T-helper 1 cell (primary cell): ENCODE measurements around the gene ZBTB21.

Experiments
- DNase-seq, 5 donors: peaks; one replicate each; pipeline ENCODE4 v3.0.0-alpha.2; 2012 to 2020

Gene ZBTB21

DNA sequence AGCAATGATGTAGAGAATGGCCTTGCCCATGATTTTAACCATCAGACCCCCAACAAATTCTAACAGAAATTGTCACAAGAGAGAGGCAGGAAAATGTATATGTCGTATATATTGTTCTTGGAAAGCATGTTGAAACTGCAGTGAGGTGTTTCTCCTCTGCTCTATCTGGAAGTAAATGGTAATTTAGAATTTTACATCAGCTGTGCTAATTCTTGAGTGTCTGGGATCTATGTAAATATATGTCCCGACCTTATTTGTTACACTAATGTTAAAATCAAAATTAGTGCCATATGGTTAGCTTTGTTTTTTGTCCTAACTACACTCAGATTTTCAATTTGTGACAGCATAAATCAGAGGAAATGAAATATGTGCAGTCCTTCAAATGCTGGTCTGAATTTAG is 20.5 kb downstream of the ZBTB21 start:
- DNase-seq: no peak

DNA sequence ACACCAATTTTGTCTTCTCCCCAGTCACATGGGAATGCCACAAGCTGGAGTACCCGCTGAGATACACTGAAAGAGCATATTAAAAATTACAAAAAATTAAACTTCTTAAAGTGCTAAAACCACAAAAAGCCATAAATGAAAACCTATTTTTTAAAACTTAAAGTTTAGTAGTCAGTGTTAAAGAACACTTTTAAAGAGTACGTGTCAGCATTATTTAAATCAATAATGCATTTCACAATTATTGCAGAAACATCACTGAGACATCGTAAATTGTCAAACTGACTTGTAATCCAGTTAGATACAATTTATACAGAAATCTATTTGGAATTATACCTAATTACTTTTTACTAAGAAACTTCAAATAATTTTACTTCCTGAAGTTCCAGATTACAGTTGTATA is 22.9 kb downstream of the ZBTB21 start:
- no peak for DNase-seq

DNA sequence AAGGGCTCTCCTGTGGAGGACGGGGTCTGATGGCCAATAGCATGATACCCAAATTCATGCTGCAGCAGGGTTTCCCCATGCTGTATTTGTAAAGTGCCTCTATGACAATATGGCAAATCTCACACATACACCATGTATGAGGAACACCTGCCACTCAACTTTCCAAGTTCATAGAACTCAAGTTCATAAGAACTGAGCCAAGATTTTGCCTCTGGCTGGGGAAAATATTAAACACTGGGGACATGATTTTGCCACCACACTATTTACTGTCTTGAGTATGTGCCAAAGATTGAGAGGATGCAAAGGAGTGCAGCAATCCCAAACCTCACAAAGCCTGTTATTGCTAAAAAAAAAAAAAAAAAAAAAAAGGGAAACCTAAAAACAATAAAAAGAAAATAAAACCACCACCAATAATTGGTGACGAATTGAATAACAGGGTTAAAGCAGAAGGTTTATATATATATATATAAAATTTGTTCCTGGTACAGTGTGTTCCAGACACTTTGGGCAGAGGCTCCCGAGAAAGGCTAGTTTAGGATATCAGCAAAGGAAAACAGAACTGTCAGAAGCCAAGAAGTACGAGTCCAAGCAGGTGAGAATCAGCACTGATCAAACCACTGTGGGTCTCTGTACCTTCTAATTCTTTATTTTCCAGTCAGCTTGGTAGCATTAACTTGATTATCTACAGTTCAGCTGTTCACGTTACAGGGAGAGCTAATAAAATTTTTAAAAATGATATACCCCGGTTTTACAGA is 24.3 kb downstream of the ZBTB21 start:
- no peak for DNase-seq

DNA sequence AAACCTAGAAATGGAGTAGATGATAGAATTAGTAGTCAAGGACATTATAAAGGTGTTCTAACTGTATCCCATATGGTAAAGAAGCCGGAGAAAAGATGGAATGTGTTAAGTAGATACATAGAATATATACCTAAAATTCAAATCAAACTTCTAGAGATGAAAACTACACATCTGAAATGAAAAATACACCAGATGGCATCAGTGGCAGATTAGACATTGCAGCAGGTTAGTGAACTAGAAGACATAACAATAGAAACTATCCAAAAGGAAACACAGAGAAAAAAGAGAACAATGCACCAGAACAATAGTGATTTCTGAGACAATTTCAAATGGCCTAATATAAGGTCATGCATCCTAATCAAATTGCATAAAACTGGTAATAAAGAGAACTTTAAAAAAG is 26.9 kb downstream of the ZBTB21 start:
- DNase-seq: no peak

GRCh38 chr21:41980561-41980960 is 29.6 kb downstream of the ZBTB21 start:
- DNase-seq: no peak

DNA sequence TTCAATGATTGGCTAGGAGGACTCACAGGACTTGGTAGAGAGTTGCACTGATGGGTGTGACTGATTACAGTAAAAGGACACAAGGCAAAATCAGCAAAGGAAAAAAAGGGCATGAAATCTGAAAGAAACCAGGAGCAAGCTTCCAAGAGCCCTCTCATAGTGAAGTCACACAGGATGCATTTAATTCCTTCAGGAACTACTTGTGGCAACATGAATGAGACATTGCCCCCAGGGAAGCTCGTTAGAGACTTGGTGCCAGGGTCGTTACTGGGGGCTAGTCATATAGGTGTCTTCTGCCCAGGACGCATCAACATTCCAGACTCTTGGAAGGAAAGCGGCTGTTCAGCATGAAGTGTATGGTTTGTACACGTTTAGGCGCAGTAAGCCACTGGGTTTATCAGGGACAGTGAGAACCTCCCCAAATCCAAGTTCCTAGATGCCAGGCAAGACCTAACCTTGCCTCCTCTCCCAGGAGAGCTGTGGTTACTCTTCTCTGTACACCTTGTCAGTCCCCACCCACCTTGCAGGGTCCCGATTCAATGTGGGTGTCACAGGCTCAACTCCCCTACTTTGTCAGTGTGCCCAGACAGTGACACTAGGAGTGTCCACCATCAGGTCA is 30.3 kb downstream of the ZBTB21 start:
- no peak for DNase-seq

- DNase-seq: no peak
These were observed 30.8 kb downstream of the ZBTB21 start for GRCh38 chr21:41979335-41979734.

DNA sequence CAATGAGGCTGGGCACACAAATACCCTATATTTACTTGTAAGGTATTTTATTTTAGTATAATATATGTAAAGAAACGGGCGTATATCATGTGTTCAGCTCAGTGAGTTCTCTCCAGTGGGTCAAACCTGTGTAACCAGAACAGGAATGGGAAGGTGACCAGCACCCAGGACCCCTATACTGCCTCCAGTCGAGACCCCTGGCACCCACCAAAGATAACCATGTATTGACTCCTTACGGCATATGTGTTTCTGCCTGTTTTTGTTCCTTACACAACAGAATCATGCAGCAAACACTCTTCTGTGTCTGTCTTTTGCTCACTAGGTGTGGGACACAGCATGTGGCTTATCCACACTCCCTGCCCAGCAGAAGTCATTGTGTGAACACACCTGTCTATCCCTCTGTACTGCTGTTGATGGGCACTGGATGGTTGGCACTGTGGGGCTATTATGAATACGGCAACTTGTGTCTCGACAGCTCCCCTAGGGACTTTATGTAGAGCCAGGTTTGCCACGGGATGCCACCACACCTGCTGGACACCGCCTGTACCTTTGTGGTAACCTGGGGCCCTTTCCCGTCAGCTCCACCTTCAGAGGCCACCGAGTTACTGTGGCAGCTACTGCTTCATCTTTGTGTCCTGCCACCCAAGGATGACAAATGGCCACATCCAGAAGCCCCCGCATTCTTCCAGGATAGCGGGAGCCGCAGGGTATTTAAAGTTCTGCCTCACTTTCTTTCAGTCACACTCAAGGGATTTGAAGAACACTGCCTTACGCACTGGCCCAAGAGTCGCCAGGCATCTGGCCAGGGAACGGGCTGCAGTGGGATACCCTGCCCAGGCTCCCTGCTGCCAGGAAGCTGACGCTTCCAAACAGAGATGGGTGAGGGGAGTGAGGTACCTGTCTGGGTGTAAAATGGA is 32.9 kb downstream of the ZBTB21 start:
- no peak for DNase-seq

- DNase-seq: no peak
These were observed 33.5 kb downstream of the ZBTB21 start for GRCh38 chr21:41976611-41977010.

- no peak for DNase-seq
These were observed 34.5 kb downstream of the ZBTB21 start for GRCh38 chr21:41975391-41976272.

DNA sequence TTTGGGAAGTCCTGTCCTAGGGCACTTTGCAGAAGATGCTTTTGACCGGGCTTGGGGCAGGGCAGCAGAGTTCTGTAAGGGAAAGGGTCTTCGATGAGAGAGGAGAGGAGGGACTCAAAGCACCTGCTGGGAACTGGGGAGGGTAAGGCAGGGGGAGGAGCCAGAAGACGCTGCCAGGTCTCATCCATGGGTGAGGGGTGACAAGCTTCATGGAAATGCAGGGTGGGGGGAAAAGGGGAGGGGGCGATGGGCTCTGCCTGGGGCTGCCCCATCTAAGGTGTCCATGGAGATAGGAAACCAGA is 35.5 kb downstream of the ZBTB21 start:
- no peak for DNase-seq

- peak in 1 of 5 donors; percentile 15 for DNase-seq
These were observed 36.1 kb downstream of the ZBTB21 start for GRCh38 chr21:41973861-41974751.

DNA sequence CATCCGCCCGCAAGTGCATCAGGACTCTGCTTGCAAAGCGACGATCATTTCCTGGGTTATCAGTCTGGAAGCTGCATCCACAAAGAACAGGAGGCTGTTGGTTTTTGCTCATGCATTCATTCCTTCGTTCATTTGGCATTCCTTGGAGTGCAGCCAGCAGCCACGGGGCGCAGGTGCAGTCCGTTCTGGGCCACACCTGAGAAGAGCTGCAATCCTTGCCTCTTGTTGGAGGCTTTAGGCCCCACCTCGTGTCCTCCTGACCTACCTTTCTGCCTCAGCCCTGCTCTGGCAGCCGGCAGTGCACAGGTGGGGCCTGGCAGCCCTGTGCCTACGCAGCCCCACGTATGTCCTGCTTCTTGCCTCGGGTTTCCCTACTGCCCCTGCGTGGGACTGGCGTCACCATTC is 36.7 kb downstream of the ZBTB21 start:
- no peak for DNase-seq

DNA sequence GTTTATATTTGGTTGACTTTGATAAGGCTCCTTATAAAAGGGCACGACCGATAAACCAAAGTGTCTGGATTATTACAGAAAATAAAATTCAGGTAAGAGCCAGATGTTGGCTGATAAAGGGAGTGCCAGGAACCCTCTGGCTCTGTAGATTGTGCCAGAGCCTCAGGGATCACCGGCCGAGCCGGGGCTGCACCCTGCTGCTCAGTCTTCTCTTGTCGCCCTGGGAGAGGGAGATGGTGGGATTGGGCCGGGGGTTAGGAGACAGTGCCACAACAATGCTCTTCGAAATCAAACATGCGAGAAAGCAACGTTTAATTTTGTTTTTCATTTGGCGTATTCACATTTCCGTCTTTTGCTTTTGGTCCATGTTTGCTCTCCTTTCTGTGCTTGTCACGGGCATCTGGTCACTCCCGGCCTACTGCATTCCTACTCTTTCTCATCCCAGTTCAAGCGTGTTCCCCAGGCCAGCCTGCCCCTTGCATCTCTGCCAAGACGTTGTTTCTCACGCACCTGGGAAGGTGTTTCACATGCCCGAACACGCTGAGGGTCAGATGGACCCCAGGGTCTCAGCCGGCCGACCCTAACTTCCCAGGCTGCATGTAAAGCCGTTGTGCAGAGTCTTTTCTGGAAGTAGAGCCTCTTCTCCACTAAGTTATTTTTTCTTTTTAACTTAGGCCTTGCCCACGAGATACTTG is 37.5 kb downstream of the ZBTB21 start:
- DNase-seq: no peak

GRCh38 chr21:41971891-41972290 is 38.3 kb downstream of the ZBTB21 start:
- DNase-seq: no peak

GRCh38 chr21:41970751-41971653 is 39.2 kb downstream of the ZBTB21 start:
- DNase-seq: no peak

DNA sequence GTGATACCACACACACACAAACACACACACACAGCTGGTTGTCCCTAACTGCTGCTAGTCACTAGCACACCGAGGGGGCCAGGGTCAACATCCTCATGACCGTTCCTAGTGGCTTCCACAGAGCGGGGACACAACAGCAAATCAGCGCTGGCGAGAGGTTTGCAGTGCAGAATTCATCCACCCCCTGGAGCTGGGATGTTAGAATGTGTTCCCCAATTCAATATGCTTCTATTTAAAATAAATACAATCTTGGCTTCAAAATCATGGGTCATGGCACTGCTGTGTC is 40.1 kb downstream of the ZBTB21 start:
- no peak for DNase-seq

DNA sequence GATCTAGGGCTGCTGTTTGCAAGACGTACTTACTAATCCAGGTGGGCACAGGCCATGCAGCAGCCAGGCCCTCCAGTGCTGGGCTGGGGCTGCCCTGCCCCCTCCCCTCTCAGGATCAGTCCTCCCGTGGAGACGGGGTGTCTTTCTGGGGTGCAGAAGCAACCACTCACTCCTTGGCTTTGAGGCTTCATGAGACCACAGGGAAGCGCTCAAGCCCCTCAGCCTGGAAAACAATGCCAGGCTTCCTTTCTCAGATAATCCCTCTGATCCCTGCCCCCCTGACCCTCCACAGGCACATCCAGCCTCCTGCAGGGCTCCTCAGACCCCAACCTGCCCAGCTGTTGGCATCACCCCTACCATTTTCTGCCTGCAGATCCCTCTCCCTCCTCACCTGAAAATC is 42.5 kb downstream of the ZBTB21 start:
- DNase-seq: no peak

DNA sequence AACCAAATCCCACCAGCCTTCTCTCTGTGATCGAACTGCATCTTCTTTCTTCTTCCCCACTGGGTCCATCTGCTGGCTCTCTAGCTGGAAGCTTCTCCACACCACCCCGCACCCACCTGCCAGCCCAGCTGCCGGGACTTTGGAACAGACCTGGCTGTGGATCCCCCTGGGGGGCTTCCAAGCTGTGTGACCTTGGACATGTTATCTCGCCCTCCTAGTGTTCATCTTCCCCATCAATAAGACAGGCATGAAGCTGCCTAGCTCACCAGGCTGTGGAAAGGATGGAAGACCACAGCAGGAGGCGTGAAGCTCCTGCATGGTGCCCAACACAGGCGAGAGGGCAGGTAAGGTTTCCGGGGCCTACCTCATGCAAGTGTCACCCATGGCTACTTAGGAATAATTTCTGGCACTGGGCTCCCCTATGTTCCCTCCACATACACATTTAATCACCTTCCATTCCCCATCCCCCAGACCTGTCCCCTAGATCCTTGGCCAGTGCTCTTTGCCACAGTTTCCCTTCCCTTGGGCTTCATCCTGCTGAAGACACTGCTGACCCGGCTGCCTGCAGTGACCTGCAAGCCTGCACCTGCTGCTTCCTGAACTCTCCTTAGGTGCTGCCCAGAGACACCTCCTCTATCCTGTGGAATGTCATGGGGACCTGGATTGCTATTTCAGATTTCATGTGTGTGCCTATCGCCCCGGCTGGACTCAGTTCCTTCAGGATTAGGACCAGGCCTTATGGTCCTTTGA is 43.1 kb downstream of the ZBTB21 start:
- no peak for DNase-seq
